ENCODE measurements around the gene MLLT3.

The MLLT3 gene

GRCh38 chr9:20305452-20305851 lies 316.8 kb downstream of the MLLT3 start:
- no peaks in the 10 kb centered on the region for H3K36me3 ChIP-seq (replicated peaks; ENCODE audit: low read depth, low read length)
- H3K4me2 ChIP-seq (ENCODE audit: low read length) = no peak overlapping the region
- no peak overlapping the region for H3K27ac ChIP-seq (ENCODE audit: low read length)
- H2AFZ ChIP-seq (ENCODE audit: low read depth, low read length) = no peak overlapping the region
- no peaks in the 10 kb centered on the region for H3K4me1 ChIP-seq (ENCODE audit: low read length)
- no peaks in the 10 kb centered on the region for H3K79me2 ChIP-seq (ENCODE audit: low read length)
- no peaks in the 10 kb centered on the region for H4K20me1 ChIP-seq (ENCODE audit: insufficient read depth, low read length)
- H3K9me3 ChIP-seq (ENCODE audit: insufficient read depth, low read length) = no peaks in the 10 kb centered on the region
- H3K27me3 ChIP-seq (ENCODE audit: low read depth, low read length) = peaks cover 23% of the 10 kb centered on the region
- TF ChIP-seq EZH2phosphoT487 (IDR thresholded peaks at IDR 0.05; ENCODE audit: low read depth) = no peak
- H3K9ac ChIP-seq (ENCODE audit: low read length) = no peak overlapping the region
- H3K4me3 ChIP-seq (ENCODE audit: low read length) = no peak overlapping the region

- no peak overlapping the region for H3K4me2 ChIP-seq (ENCODE audit: low read length)
- H3K4me1 ChIP-seq (ENCODE audit: low read length) = no peaks in the 10 kb centered on the region
- no peaks in the 10 kb centered on the region for H4K20me1 ChIP-seq (ENCODE audit: insufficient read depth, low read length)
- H3K27ac ChIP-seq (ENCODE audit: low read length) = no peak overlapping the region
- no peaks in the 10 kb centered on the region for H3K36me3 ChIP-seq (replicated peaks; ENCODE audit: low read depth, low read length)
- no peak overlapping the region for H3K4me3 ChIP-seq (ENCODE audit: low read length)
- no peaks in the 10 kb centered on the region for H3K79me2 ChIP-seq (ENCODE audit: low read length)
- TF ChIP-seq EZH2phosphoT487 (IDR thresholded peaks at IDR 0.05; ENCODE audit: low read depth) (no peak), CTCF (IDR thresholded peaks at IDR 0.05; ENCODE audit: low read depth, low read length) (no peak)
- H2AFZ ChIP-seq (ENCODE audit: low read depth, low read length) = no peak overlapping the region
- H3K9ac ChIP-seq (ENCODE audit: low read length) = no peak overlapping the region
- peaks cover 12% of the 10 kb centered on the region for H3K27me3 ChIP-seq (ENCODE audit: low read depth, low read length)
- H3K9me3 ChIP-seq (ENCODE audit: insufficient read depth, low read length) = no peaks in the 10 kb centered on the region
Observed at GRCh38 chr9:20303996-20304395, 318.3 kb downstream of the MLLT3 start.

- no peak overlapping the region for H3K4me3 ChIP-seq (ENCODE audit: low read length)
- peaks cover 12% of the 10 kb centered on the region for H3K27me3 ChIP-seq (ENCODE audit: low read depth, low read length)
- no peak overlapping the region for H3K9ac ChIP-seq (ENCODE audit: low read length)
Observed at GRCh38 chr9:20303066-20303465, 319.2 kb downstream of the MLLT3 start.

GRCh38 chr9:20302197-20302596 lies 320.1 kb downstream of the MLLT3 start:
- Histone ChIP-seq H3K4me2 (ENCODE audit: low read length) (no peak overlapping the region), H3K27ac (ENCODE audit: low read length) (no peak overlapping the region), H4K20me1 (ENCODE audit: insufficient read depth, low read length) (no peaks in the 10 kb centered on the region), H3K36me3 (replicated peaks; ENCODE audit: low read depth, low read length) (no peaks in the 10 kb centered on the region), H2AFZ (ENCODE audit: low read depth, low read length) (no peak overlapping the region), H3K9me3 (ENCODE audit: insufficient read depth, low read length) (no peaks in the 10 kb centered on the region), H3K79me2 (ENCODE audit: low read length) (no peaks in the 10 kb centered on the region), H3K4me3 (ENCODE audit: low read length) (no peak overlapping the region), H3K4me1 (ENCODE audit: low read length) (no peaks in the 10 kb centered on the region), H3K9ac (ENCODE audit: low read length) (no peak overlapping the region), H3K27me3 (ENCODE audit: low read depth, low read length) (peaks cover 10% of the 10 kb centered on the region)
- TF ChIP-seq EZH2phosphoT487 (IDR thresholded peaks at IDR 0.05; ENCODE audit: low read depth) (no peak), CTCF (IDR thresholded peaks at IDR 0.05; ENCODE audit: low read depth, low read length) (no peak)

More at GRCh38 chr9:20303066-20303465, 319.2 kb downstream of the MLLT3 start:
- Histone ChIP-seq H2AFZ (ENCODE audit: low read depth, low read length) (no peak overlapping the region), H3K4me1 (ENCODE audit: low read length) (no peaks in the 10 kb centered on the region), H3K4me2 (ENCODE audit: low read length) (no peak overlapping the region), H3K9me3 (ENCODE audit: insufficient read depth, low read length) (no peaks in the 10 kb centered on the region), H3K79me2 (ENCODE audit: low read length) (no peaks in the 10 kb centered on the region), H4K20me1 (ENCODE audit: insufficient read depth, low read length) (no peaks in the 10 kb centered on the region), H3K27ac (ENCODE audit: low read length) (no peak overlapping the region), H3K36me3 (replicated peaks; ENCODE audit: low read depth, low read length) (no peaks in the 10 kb centered on the region)
- TF ChIP-seq EZH2phosphoT487 (IDR thresholded peaks at IDR 0.05; ENCODE audit: low read depth) = no peak
- TF ChIP-seq CTCF (IDR thresholded peaks at IDR 0.05; ENCODE audit: low read depth, low read length) = no peak

Measured in OCI-LY3 (cell line).